Mesenchymal stem cell (in vitro differentiated cells and primary cell): ENCODE data around the gene CFTR.

ENCODE experiments used
- DNase-seq: peaks from one replicate; pipeline ENCODE4 v3.0.0-alpha.2; 2013
- H2AFZ ChIP-seq: one replicate; pipeline ENCODE4 v1.6.1; 2013; ENCODE audit warnings: low read depth, mild to moderate bottlenecking, control low read depth, inconsistent platforms, low read length, moderate library complexity
- H2AK5ac ChIP-seq: 2 replicates; pipeline ENCODE4 v1.6.1; 2013; ENCODE audit warnings: low read length, moderate library complexity, mild to moderate bottlenecking, inconsistent platforms; ENCODE audit not compliant: severe bottlenecking
- H2BK120ac ChIP-seq: one replicate; pipeline ENCODE4 v1.6.1; 2013; ENCODE audit warnings: low read depth, mild to moderate bottlenecking, inconsistent platforms, low read length, moderate library complexity
- H2BK12ac ChIP-seq, 2 experiments: one replicate each; pipeline ENCODE4 v1.6.1; 2013; ENCODE audit warnings: inconsistent platforms in 2 of 2, low read length in 2 of 2, mild to moderate bottlenecking in 2 of 2, moderate library complexity in 2 of 2, control low read depth in 1 of 2
- H2BK15ac ChIP-seq: one replicate; pipeline ENCODE4 v1.6.1; 2013; ENCODE audit warnings: mild to moderate bottlenecking, low read depth, inconsistent platforms; ENCODE audit not compliant: poor library complexity, severe bottlenecking
- H2BK5ac ChIP-seq: 2 replicates; pipeline ENCODE4 v1.6.1; 2013; ENCODE audit warnings: low read depth, mild to moderate bottlenecking, low read length, control low read depth, inconsistent platforms; ENCODE audit not compliant: poor library complexity, severe bottlenecking
- H3K14ac ChIP-seq, 2 experiments: one replicate each; pipeline ENCODE4 v1.6.1; 2013; ENCODE audit warnings: inconsistent platforms in 2 of 2, low read length in 2 of 2, control low read depth in 1 of 2, mild to moderate bottlenecking in 1 of 2, moderate library complexity in 1 of 2
- H3K18ac ChIP-seq, 2 experiments: one replicate each; pipeline ENCODE4 v1.6.1; 2013; ENCODE audit warnings: inconsistent platforms in 2 of 2, low read length in 2 of 2, control low read depth in 1 of 2, low read depth in 1 of 2, mild to moderate bottlenecking in 1 of 2
- H3K23ac ChIP-seq, 2 experiments: one replicate each; pipeline ENCODE4 v1.6.1; 2013; ENCODE audit warnings: inconsistent platforms in 2 of 2, low read length in 2 of 2, mild to moderate bottlenecking in 2 of 2, moderate library complexity in 2 of 2, control low read depth in 1 of 2
- H3K27ac ChIP-seq: 2 replicates; pipeline ENCODE4 v1.5.1; 2013; ENCODE audit warnings: mild to moderate bottlenecking, moderate library complexity, low read length, control low read depth, inconsistent platforms; ENCODE audit not compliant: poor library complexity, severe bottlenecking
- H3K27me3 ChIP-seq, 2 experiments: 2 replicates each; pipeline versions ENCODE4 v1.6.1 to v1.7.0; 2013; ENCODE audit warnings: low read length in 2 of 2, mild to moderate bottlenecking in 2 of 2, moderate library complexity in 2 of 2, control low read depth in 1 of 2, inconsistent platforms in 1 of 2; ENCODE audit not compliant: control insufficient read depth in 1 of 2, insufficient read depth in 1 of 2
- H3K36me3 ChIP-seq, 2 experiments: 2 replicates each; pipeline versions ENCODE4 v1.6.1 to v1.7.0; 2013; ENCODE audit warnings: low read length in 2 of 2, control low read depth in 1 of 2, inconsistent platforms in 1 of 2, low read depth in 1 of 2, mild to moderate bottlenecking in 1 of 2; ENCODE audit not compliant: insufficient read depth in 2 of 2, control insufficient read depth in 1 of 2
- H3K4ac ChIP-seq, 2 experiments: one replicate each; pipeline ENCODE4 v1.6.1; 2013; ENCODE audit warnings: inconsistent platforms in 2 of 2, low read length in 2 of 2, mild to moderate bottlenecking in 2 of 2, moderate library complexity in 2 of 2, control low read depth in 1 of 2, low read depth in 1 of 2
- H3K4me1 ChIP-seq: 2 replicates; pipeline ENCODE4 v1.6.1; 2013; ENCODE audit warnings: low read depth, low read length, control low read depth; ENCODE audit not compliant: control insufficient read depth, insufficient read depth
- H3K4me2 ChIP-seq: 2 replicates; pipeline ENCODE4 v1.6.1; 2013; ENCODE audit warnings: low read length, mild to moderate bottlenecking, inconsistent platforms; ENCODE audit not compliant: poor library complexity, severe bottlenecking
- H3K4me3 ChIP-seq, 2 experiments: 2 replicates each; pipeline versions ENCODE4 v1.5.1 to v1.7.0; 2013; ENCODE audit warnings: low read length in 2 of 2, mild to moderate bottlenecking in 2 of 2, control low read depth in 1 of 2, low read depth in 1 of 2; ENCODE audit not compliant: insufficient read depth in 1 of 2
- H3K79me1 ChIP-seq: replicated peaks from 2 replicates; pipeline ENCODE4 v1.6.1; 2013; ENCODE audit warnings: mild to moderate bottlenecking, control low read depth, low read length, inconsistent platforms; ENCODE audit not compliant: poor library complexity, severe bottlenecking
- H3K9ac ChIP-seq: 2 replicates; pipeline ENCODE4 v1.7.0; 2013; ENCODE audit warnings: mild to moderate bottlenecking, low read length, moderate library complexity
- H3K9me3 ChIP-seq: 2 replicates; pipeline ENCODE4 v1.7.0; 2013; ENCODE audit warnings: mild to moderate bottlenecking, low read length; ENCODE audit not compliant: control insufficient read depth
- H4K8ac ChIP-seq: one replicate; pipeline ENCODE4 v1.6.1; 2013; ENCODE audit warnings: inconsistent platforms, mild to moderate bottlenecking, low read length, moderate library complexity
- H4K91ac ChIP-seq: one replicate; pipeline ENCODE4 v1.6.1; 2013; ENCODE audit warnings: mild to moderate bottlenecking, low read length, inconsistent platforms
- WGBS: methylation state at CpG from one replicate; pipeline ENCODE4 v1.1.7; 2013; ENCODE audit warnings: mixed read lengths; 5-methylcytosine and 5-hydroxymethylcytosine counted together

The CFTR gene

DNA sequence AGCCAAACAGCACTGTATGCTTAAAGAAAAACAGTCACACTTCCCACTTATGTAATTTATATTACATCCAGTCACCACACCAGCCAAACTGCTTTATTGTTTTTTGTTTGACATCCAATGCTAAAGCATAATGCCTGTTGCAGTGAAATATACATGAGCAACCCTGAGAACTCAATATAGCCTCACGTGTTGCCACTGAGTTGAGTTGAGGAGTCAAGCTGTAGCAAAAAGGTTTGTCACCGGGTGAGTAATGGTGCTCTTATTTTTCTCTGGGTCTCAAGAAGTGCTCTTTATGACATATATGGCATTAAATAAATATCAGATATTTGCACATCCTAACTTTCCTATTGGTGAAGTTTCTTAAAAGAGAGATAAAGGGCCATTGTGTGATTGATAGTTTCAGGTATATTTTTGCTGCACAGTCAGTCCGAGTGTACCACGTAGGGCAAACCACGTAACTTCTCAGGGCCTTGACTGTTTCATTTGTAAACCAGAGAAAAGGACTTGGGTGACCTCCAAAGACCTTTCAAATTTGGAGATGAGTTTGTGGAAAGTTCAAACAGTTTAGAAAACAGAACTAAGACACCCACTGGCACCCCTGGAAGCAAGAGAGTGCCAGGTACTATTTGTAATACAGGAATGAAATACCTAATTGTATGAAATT is 168.5 kb downstream of the CFTR start:
- Histone ChIP-seq H3K79me1 (no peaks in the 10 kb centered on the region), H3K9ac (no peak overlapping the region), H2AFZ (no peak overlapping the region), H2BK5ac (no peak overlapping the region), H3K4ac (no peak overlapping the region), H3K4me3 (no peak overlapping the region), H4K8ac (no peak overlapping the region), H3K14ac (no peak overlapping the region), H2BK120ac (no peak overlapping the region), H3K4me2 (no peak overlapping the region), H4K91ac (no peak overlapping the region), H3K27me3 (no peaks in the 10 kb centered on the region), H2BK12ac (no peak overlapping the region), H3K18ac (no peak overlapping the region), H3K4me1 (peaks cover 2% of the 10 kb centered on the region), H3K9me3 (no peaks in the 10 kb centered on the region), H2AK5ac (no peak overlapping the region), H3K36me3 (no peaks in the 10 kb centered on the region), H3K23ac (no peak overlapping the region), H3K27ac (no peak overlapping the region), H2BK15ac (no peak overlapping the region)
- 97% methylated on average over 4 of the region's 5 CpGs for WGBS
- no peak for DNase-seq

DNA sequence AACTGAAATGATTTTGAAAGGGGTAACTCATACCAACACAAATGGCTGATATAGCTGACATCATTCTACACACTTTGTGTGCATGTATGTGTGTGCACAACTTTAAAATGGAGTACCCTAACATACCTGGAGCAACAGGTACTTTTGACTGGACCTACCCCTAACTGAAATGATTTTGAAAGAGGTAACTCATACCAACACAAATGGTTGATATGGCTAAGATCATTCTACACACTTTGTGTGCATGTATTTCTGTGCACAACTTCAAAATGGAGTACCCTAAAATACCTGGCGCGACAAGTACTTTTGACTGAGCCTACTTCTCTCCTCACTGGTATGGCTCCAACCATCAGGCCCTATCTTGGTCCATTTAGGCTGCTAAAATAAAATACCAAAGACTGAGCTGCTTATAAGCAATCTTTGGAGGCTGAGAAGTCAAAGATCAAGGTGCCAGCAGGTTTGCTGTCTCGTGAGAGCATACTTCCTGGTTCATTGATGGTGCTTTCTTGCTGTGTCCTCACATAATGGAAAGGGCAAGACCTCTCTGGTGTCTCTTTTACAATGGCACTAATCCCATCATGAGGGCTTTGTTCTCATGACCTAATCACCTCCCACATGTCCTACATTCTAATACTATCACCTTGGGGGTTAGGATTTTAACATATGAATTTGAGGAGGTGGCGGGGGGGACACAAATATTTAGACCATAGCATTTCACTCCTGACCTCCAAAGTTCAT is 173.3 kb downstream of the CFTR start:
- Histone ChIP-seq H3K14ac (no peak overlapping the region), H2AK5ac (no peak overlapping the region), H3K23ac (no peak overlapping the region), H3K36me3 (no peaks in the 10 kb centered on the region), H3K9ac (no peak overlapping the region), H3K9me3 (no peaks in the 10 kb centered on the region), H4K8ac (no peak overlapping the region), H3K27me3 (no peaks in the 10 kb centered on the region), H2AFZ (no peak overlapping the region), H3K4me2 (no peak overlapping the region), H3K18ac (no peak overlapping the region), H3K4me3 (no peak overlapping the region), H2BK5ac (no peak overlapping the region), H3K79me1 (no peaks in the 10 kb centered on the region), H2BK12ac (no peak overlapping the region), H4K91ac (no peak overlapping the region), H3K4me1 (no peaks in the 10 kb centered on the region), H2BK120ac (no peak overlapping the region), H2BK15ac (no peak overlapping the region), H3K27ac (no peak overlapping the region), H3K4ac (no peak overlapping the region)
- 92% methylated on average over 4 of the region's 4 CpGs for WGBS
- DNase-seq, result no peak

DNA sequence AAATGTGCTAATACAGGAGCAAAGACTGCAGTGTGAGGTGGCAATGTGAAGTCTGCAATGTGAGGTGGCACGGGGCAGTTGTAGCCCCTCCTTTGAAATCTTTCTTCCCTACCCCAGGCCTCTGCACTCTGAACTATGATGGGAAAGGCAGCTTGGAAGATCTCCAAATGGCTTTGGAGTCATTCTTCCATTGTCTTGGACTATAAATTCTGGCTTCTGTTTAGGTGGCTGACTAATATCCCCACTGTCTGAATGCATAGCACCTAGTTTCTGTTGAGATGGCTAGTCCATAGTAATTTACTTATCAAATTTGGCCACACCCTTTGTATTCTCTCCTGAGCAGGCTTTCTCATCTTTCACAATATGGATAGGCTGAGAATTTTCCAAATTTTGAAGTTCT is 175.0 kb downstream of the CFTR start:
- Histone ChIP-seq H4K91ac (no peak overlapping the region), H2AFZ (no peak overlapping the region), H4K8ac (no peak overlapping the region), H2BK12ac (no peak overlapping the region), H2AK5ac (no peak overlapping the region), H3K23ac (no peak overlapping the region), H3K18ac (no peak overlapping the region), H3K9ac (no peak overlapping the region), H3K4me1 (no peaks in the 10 kb centered on the region), H2BK120ac (no peak overlapping the region), H3K79me1 (no peaks in the 10 kb centered on the region), H3K36me3 (no peaks in the 10 kb centered on the region), H3K4me2 (no peak overlapping the region), H2BK5ac (no peak overlapping the region), H3K4me3 (no peak overlapping the region), H2BK15ac (no peak overlapping the region), H3K4ac (no peak overlapping the region), H3K14ac (no peak overlapping the region), H3K27ac (no peak overlapping the region), H3K9me3 (no peaks in the 10 kb centered on the region), H3K27me3 (no peaks in the 10 kb centered on the region)
- no peak for DNase-seq
- no CpG with 5 or more reads among the region's 1 CpG for WGBS

DNA sequence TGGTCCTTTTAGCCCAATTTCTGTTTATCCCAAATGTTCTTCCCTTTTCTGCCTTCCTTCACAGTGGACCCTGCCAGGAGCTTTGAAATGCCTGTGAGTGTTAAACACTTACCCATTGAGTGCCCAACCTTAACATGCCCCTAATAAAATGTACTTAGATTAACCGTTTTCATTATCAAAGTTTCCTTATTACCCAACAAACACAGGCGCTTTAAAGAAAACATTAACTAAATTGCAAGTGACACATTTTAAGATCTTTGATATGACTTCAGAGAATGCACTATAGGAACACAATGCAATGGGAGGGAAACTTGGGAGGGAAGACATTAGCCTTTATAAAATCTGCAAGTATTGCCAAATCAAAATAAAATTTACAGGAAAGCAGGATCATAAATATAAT is 177.0 kb downstream of the CFTR start:
- no peak overlapping the region for H2BK120ac ChIP-seq
- H3K36me3 ChIP-seq, result no peaks in the 10 kb centered on the region
- H3K27me3 ChIP-seq, result no peaks in the 10 kb centered on the region
- H2BK15ac ChIP-seq, result no peak overlapping the region
- no peak overlapping the region for H4K91ac ChIP-seq
- no peak overlapping the region for H4K8ac ChIP-seq
- H3K9me3 ChIP-seq, result no peaks in the 10 kb centered on the region
- H3K79me1 ChIP-seq, result no peaks in the 10 kb centered on the region
- no peak overlapping the region for H2AK5ac ChIP-seq
- H3K18ac ChIP-seq, result no peak overlapping the region
- no peak overlapping the region for H3K4ac ChIP-seq
- 100% methylated on average over 1 of the region's 2 CpGs for WGBS
- H2BK5ac ChIP-seq, result no peak overlapping the region
- H2BK12ac ChIP-seq, result no peak overlapping the region
- H2AFZ ChIP-seq, result no peak overlapping the region
- no peak overlapping the region for H3K14ac ChIP-seq
- H3K9ac ChIP-seq, result no peak overlapping the region
- H3K27ac ChIP-seq, result no peak overlapping the region
- H3K4me3 ChIP-seq, result no peak overlapping the region
- H3K23ac ChIP-seq, result no peak overlapping the region
- DNase-seq, result no peak
- no peaks in the 10 kb centered on the region for H3K4me1 ChIP-seq
- H3K4me2 ChIP-seq, result no peak overlapping the region
